Upper lobe of right lung (tissue), 1 donor: ENCODE data around the gene POFUT2. TPM values are rescaled to one million over a fixed set of nuclear protein-coding genes. Genes with fewer than 3 reads are reported as not detected.
A peak's percentile ranks its signal among the peaks of the same experiment; 100 is the strongest.

ENCODE experiments used
- ATAC-seq: fragments of 200-7000 bp; cut with Tn5 transposase; one replicate; pipeline ENCODE4 v1.9.1; 2020; ENCODE audit warnings: mild to moderate bottlenecking, moderate library complexity
- DNase-seq: peaks from one replicate; pipeline ENCODE4 v3.0.0-alpha.2; 2020
- H3K27ac ChIP-seq: fragments of 200-600 bp; one replicate; pipeline ENCODE4 v1.8.0; 2022
- H3K27me3 ChIP-seq: fragments of 200-600 bp; one replicate; pipeline ENCODE4 v1.8.0; 2022; ENCODE audit warnings: mild to moderate bottlenecking
- H3K36me3 ChIP-seq: fragments of 200-600 bp; one replicate; pipeline ENCODE4 v1.8.0; 2022
- H3K4me1 ChIP-seq: fragments of 200-600 bp; one replicate; pipeline ENCODE4 v1.8.0; 2022
- H3K4me3 ChIP-seq: fragments of 200-600 bp; one replicate; pipeline ENCODE4 v1.8.0; 2022; ENCODE audit warnings: mild to moderate bottlenecking
- H3K9me3 ChIP-seq: fragments of 200-600 bp; one replicate; pipeline ENCODE4 v1.8.0; 2022
- CTCF ChIP-seq: fragments of 200-600 bp; IDR thresholded peaks from one replicate; pipeline ENCODE4 v1.8.0; 2022; ENCODE audit warnings: antibody characterized with exemption
- intact Hi-C: fragments of 100-400 bp; cut with DNase I; formaldehyde crosslinking; loops from one replicate; pipeline ENCODE4 v1.11.0; 2022
- total RNA-seq: library from RNA; stranded (reverse); fragmentation: NEBNext Ultra II Directional; extraction: Animal tissue kit (Norgen Biotek cat#: 25700); gene quantifications from one replicate; pipeline ENCODE4 v1.2.1, GENCODE V29; 2021
- donor health status: DM: no; HTN: yes; CAD: no; lungs with severe emphysema.

POFUT2 gene
- total RNA-seq, 1 donor from 2014 or later: 29.0 TPM

GRCh38 chr21:45282283-45283034 is 5.2 kb downstream of the POFUT2 start:
- intact Hi-C loops: no loop called here
- no peaks in the 10 kb centered on the region for H3K9me3 ChIP-seq
- H3K36me3 ChIP-seq: peaks cover 74% of the 10 kb centered on the region
- no peak for ATAC-seq
- peak; percentile 42 for DNase-seq
- no peak overlapping the region for H3K4me3 ChIP-seq
- peaks cover 8% of the 10 kb centered on the region for H3K4me1 ChIP-seq
- H3K27ac ChIP-seq: no peak overlapping the region
- TF ChIP-seq CTCF: no peak
- no peaks in the 10 kb centered on the region for H3K27me3 ChIP-seq

- TF ChIP-seq CTCF: no peak
- peaks cover 82% of the 10 kb centered on the region for H3K36me3 ChIP-seq
- DNase-seq (peak; percentile 51), ATAC-seq (no peak)
- H3K27ac ChIP-seq: no peak overlapping the region
- peaks cover 6% of the 10 kb centered on the region for H3K4me1 ChIP-seq
- H3K4me3 ChIP-seq: no peak overlapping the region
- intact Hi-C loops: no loop called here
- H3K9me3 ChIP-seq: no peaks in the 10 kb centered on the region
- H3K27me3 ChIP-seq: no peaks in the 10 kb centered on the region
These were observed 6.0 kb downstream of the POFUT2 start for GRCh38 chr21:45281411-45282282.

- DNase-seq: peak; percentile 19
These were observed 6.7 kb downstream of the POFUT2 start for GRCh38 chr21:45280969-45281368.

GRCh38 chr21:45280178-45280821 is 7.4 kb downstream of the POFUT2 start:
- Histone ChIP-seq H3K27me3 (no peaks in the 10 kb centered on the region), H3K27ac (no peak overlapping the region), H3K4me1 (no peaks in the 10 kb centered on the region), H3K9me3 (no peaks in the 10 kb centered on the region), H3K36me3 (peaks cover 88% of the 10 kb centered on the region), H3K4me3 (no peak overlapping the region)
- ATAC-seq (no peak), DNase-seq (peak; percentile 43)
- TF ChIP-seq CTCF: no peak
- intact Hi-C loops: no loop called here

More at GRCh38 chr21:45280969-45281368, 6.7 kb downstream of the POFUT2 start:
- no peaks in the 10 kb centered on the region for H3K27me3 ChIP-seq
- H3K27ac ChIP-seq: no peak overlapping the region
- ATAC-seq: no peak
- no peaks in the 10 kb centered on the region for H3K4me1 ChIP-seq
- H3K4me3 ChIP-seq: no peak overlapping the region
- intact Hi-C loops: no loop called here
- peaks cover 88% of the 10 kb centered on the region for H3K36me3 ChIP-seq
- TF ChIP-seq CTCF: no peak
- no peaks in the 10 kb centered on the region for H3K9me3 ChIP-seq

- ATAC-seq: no peak
- no peaks in the 10 kb centered on the region for H3K27me3 ChIP-seq
- H3K9me3 ChIP-seq: no peaks in the 10 kb centered on the region
- H3K4me1 ChIP-seq: no peaks in the 10 kb centered on the region
- H3K27ac ChIP-seq: no peak overlapping the region
- H3K36me3 ChIP-seq: peaks cover 88% of the 10 kb centered on the region
- no peak for DNase-seq
- H3K4me3 ChIP-seq: no peak overlapping the region
- intact Hi-C loops: no loop called here
- no peak for TF ChIP-seq CTCF
These were observed 8.1 kb downstream of the POFUT2 start for GRCh38 chr21:45279446-45280177.
